H9 (cell line): ENCODE results near the gene CDKAL1. TPM values are rescaled to one million over a fixed set of nuclear protein-coding genes. Genes with fewer than 3 reads are reported as not detected.

Source experiments
- DNase-seq: peaks from one replicate; pipeline ENCODE4 v3.0.0-alpha.2; 2017
- H2AFZ ChIP-seq: one replicate; pipeline ENCODE4 v1.6.1; 2013; ENCODE audit warnings: mild to moderate bottlenecking, low read length, control low read depth, moderate library complexity
- H2AK5ac ChIP-seq: 2 replicates; pipeline ENCODE4 v1.6.1; 2013; ENCODE audit warnings: low read length, control low read depth, mixed read lengths; ENCODE audit not compliant: insufficient read length
- H2BK120ac ChIP-seq: one replicate; pipeline ENCODE4 v1.6.1; 2013; ENCODE audit warnings: low read depth, mild to moderate bottlenecking, low read length, control low read depth, inconsistent platforms; ENCODE audit not compliant: poor library complexity, severe bottlenecking
- H2BK12ac ChIP-seq: 2 replicates; pipeline ENCODE4 v1.6.1; 2013; ENCODE audit warnings: low read length, control low read depth, mixed read lengths, low read depth; ENCODE audit not compliant: insufficient read length
- H2BK15ac ChIP-seq: 2 replicates; pipeline ENCODE4 v1.6.1; 2013; ENCODE audit warnings: low read depth, low read length, control low read depth
- H2BK20ac ChIP-seq: one replicate; pipeline ENCODE4 v1.6.1; 2013; ENCODE audit warnings: low read depth, mild to moderate bottlenecking, low read length, control low read depth, inconsistent platforms; ENCODE audit not compliant: poor library complexity, severe bottlenecking
- H2BK5ac ChIP-seq: 2 replicates; pipeline ENCODE4 v1.6.1; 2013; ENCODE audit warnings: low read length, control low read depth, mixed read lengths; ENCODE audit not compliant: insufficient read length
- H3K14ac ChIP-seq: 2 replicates; pipeline ENCODE4 v1.6.1; 2013; ENCODE audit warnings: low read length, control low read depth; ENCODE audit not compliant: insufficient read depth
- H3K18ac ChIP-seq: 2 replicates; pipeline ENCODE4 v1.6.1; 2013; ENCODE audit warnings: low read depth, mild to moderate bottlenecking, mixed read lengths, low read length, control low read depth; ENCODE audit not compliant: insufficient read length
- H3K23ac ChIP-seq: 2 replicates; pipeline ENCODE4 v1.6.1; 2013; ENCODE audit warnings: low read length, control low read depth, mixed read lengths, low read depth; ENCODE audit not compliant: insufficient read length
- H3K23me2 ChIP-seq: 2 replicates; pipeline ENCODE4 v1.6.1; 2013; ENCODE audit warnings: low read depth, mild to moderate bottlenecking, mixed read lengths, low read length, control low read depth; ENCODE audit not compliant: insufficient read length, poor library complexity, severe bottlenecking
- H3K27ac ChIP-seq: 2 replicates; pipeline ENCODE4 v1.5.1; 2013; ENCODE audit warnings: low read length, control low read depth, mixed read lengths, low read depth; ENCODE audit not compliant: insufficient read length
- H3K27me3 ChIP-seq: 2 replicates; pipeline ENCODE4 v1.6.1; 2013; ENCODE audit warnings: low read length, control low read depth, inconsistent platforms; ENCODE audit not compliant: insufficient read depth
- H3K4ac ChIP-seq: 2 replicates; pipeline ENCODE4 v1.6.1; 2013; ENCODE audit warnings: low read depth, mild to moderate bottlenecking, control low read depth, inconsistent platforms, low read length, moderate library complexity
- H3K4me1 ChIP-seq: 2 replicates; pipeline ENCODE4 v1.6.1; 2013; ENCODE audit warnings: low read length, control low read depth, inconsistent platforms; ENCODE audit not compliant: insufficient read depth
- H3K4me2 ChIP-seq: 2 replicates; pipeline ENCODE4 v1.6.1; 2013; ENCODE audit warnings: low read length, control low read depth, mixed read lengths; ENCODE audit not compliant: insufficient read length, insufficient read depth
- H3K56ac ChIP-seq: 2 replicates; pipeline ENCODE4 v1.6.1; 2013; ENCODE audit warnings: low read depth, mild to moderate bottlenecking, mixed read lengths, low read length, control low read depth; ENCODE audit not compliant: insufficient read length
- H3K79me1 ChIP-seq: 2 replicates; pipeline ENCODE4 v1.6.1; 2013; ENCODE audit warnings: low read depth, mild to moderate bottlenecking, moderate library complexity, low read length, control low read depth, inconsistent platforms; ENCODE audit not compliant: insufficient read depth, poor library complexity, severe bottlenecking
- H3K79me2 ChIP-seq: 2 replicates; pipeline ENCODE4 v1.6.1; 2013; ENCODE audit warnings: low read length, control low read depth, inconsistent platforms; ENCODE audit not compliant: insufficient read depth
- H3K9ac ChIP-seq: 2 replicates; pipeline ENCODE4 v1.6.1; 2013; ENCODE audit warnings: low read length, control low read depth, mixed read lengths; ENCODE audit not compliant: insufficient read length; ENCODE audit errors: extremely low read depth
- H3K9me3 ChIP-seq: one replicate; pipeline ENCODE4 v1.6.1; 2013; ENCODE audit warnings: low read depth, low read length, inconsistent platforms; ENCODE audit not compliant: control insufficient read depth
- H3T11ph ChIP-seq: one replicate; pipeline ENCODE4 v1.6.1; 2013; ENCODE audit warnings: mild to moderate bottlenecking, low read length, control low read depth, inconsistent platforms
- H4K20me1 ChIP-seq: one replicate; pipeline ENCODE4 v1.6.1; 2013; ENCODE audit not compliant: control insufficient read depth, insufficient read length, insufficient read depth
- H4K5ac ChIP-seq: 2 replicates; pipeline ENCODE4 v1.6.1; 2013; ENCODE audit warnings: low read depth, mild to moderate bottlenecking, mixed read lengths, low read length, control low read depth; ENCODE audit not compliant: insufficient read length
- H4K8ac ChIP-seq: replicated peaks from 2 replicates; pipeline ENCODE4 v1.6.1; 2013; ENCODE audit warnings: low read length, control low read depth, mixed read lengths, low read depth; ENCODE audit not compliant: insufficient read length
- H4K91ac ChIP-seq: 2 replicates; pipeline ENCODE4 v1.6.1; 2013; ENCODE audit warnings: low read depth, mild to moderate bottlenecking, moderate library complexity, mixed read lengths, low read length, control low read depth; ENCODE audit not compliant: insufficient read length
- H3K27ac Mint-ChIP-seq, 3 experiments: 2 replicates in 2 of 3; 3 replicates in 1 of 3; pipeline ENCODE4 v1.8.0; 2020 to 2021; ENCODE audit warnings: mixed read lengths in 3 of 3, mild to moderate bottlenecking in 1 of 3, moderate library complexity in 1 of 3
- H3K27me3 Mint-ChIP-seq: 2 replicates; pipeline ENCODE4 v1.8.0; 2021; ENCODE audit warnings: low read depth, mild to moderate bottlenecking, moderate library complexity, mixed read lengths
- H3K36me3 Mint-ChIP-seq, 3 experiments: 2 replicates in 2 of 3; 3 replicates in 1 of 3; pipeline ENCODE4 v1.8.0; 2020 to 2021; ENCODE audit warnings: low read depth in 3 of 3, mixed read lengths in 3 of 3; ENCODE audit not compliant: insufficient read depth in 1 of 3
- H3K4me1 Mint-ChIP-seq, 2 experiments: 2 replicates each; pipeline ENCODE4 v1.8.0; 2020; ENCODE audit warnings: mixed read lengths in 2 of 2
- H3K4me3 Mint-ChIP-seq, 2 experiments: 2 replicates in 1 of 2; 3 replicates in 1 of 2; pipeline ENCODE4 v1.8.0; 2020 to 2021; ENCODE audit warnings: mild to moderate bottlenecking in 2 of 2, mixed read lengths in 2 of 2, moderate library complexity in 1 of 2
- H3K9me3 Mint-ChIP-seq, 2 experiments: 2 replicates in 1 of 2; 3 replicates in 1 of 2; pipeline ENCODE4 v1.8.0; 2020; ENCODE audit warnings: mild to moderate bottlenecking in 2 of 2, mixed read lengths in 2 of 2, moderate library complexity in 1 of 2
- CTCF ChIP-seq: fragments of 200-600 bp; sonication (generic); conservative IDR thresholded peaks from 3 replicates; pipeline ENCODE4 v1.8.0; 2021; ENCODE audit warnings: antibody characterized with exemption, mild to moderate bottlenecking
- WGBS: extraction: QIAGEN DNeasy Blood & Tissue Kit; methylation state at CpG from one replicate; pipeline ENCODE4 v1.1.7; 2013; ENCODE audit warnings: missing lambda C conversion rate, low lambda C conversion rate, mixed read lengths; ENCODE audit not compliant: insufficient read length; ENCODE audit errors: extremely low coverage; 5-methylcytosine and 5-hydroxymethylcytosine counted together
- total RNA-seq: library from RNA; stranded (reverse); gene quantifications from 2 replicates; pipeline ENCODE4 v1.2.1, GENCODE V29; 2021

The CDKAL1 gene
- total RNA-seq, 1 experiment from 2014 or later: 23.0 TPM

- peaks cover 21 to 29% of the 10 kb centered on the region in 2 experiments for H3K4me1 Mint-ChIP-seq
- no peak overlapping the region for H2AFZ ChIP-seq
- H2AK5ac ChIP-seq: no peak overlapping the region
- H2BK5ac ChIP-seq: no peak overlapping the region
- no peak overlapping the region for H3K9ac ChIP-seq
- no peaks in the 10 kb centered on the region for H4K20me1 ChIP-seq
- no peak for TF ChIP-seq CTCF
- no peak overlapping the region for H3K27ac ChIP-seq
- no peak overlapping the region for H2BK15ac ChIP-seq
- no peak overlapping the region for H3K4me2 ChIP-seq
- no peaks in the 10 kb centered on the region; a peak in 1 of 7 replicates for H3K36me3 Mint-ChIP-seq
- no peaks in the 10 kb centered on the region for H3K23me2 ChIP-seq
- H2BK12ac ChIP-seq: no peak overlapping the region
- no peak overlapping the region for H3K56ac ChIP-seq
- H3K27ac Mint-ChIP-seq: no peak overlapping the region
- no peak overlapping the region for H3K4ac ChIP-seq
- no peak overlapping the region for H4K8ac ChIP-seq
- no CpG with 5 or more reads among the region's 3 CpGs for WGBS
- H4K5ac ChIP-seq: no peak overlapping the region
- no peak overlapping the region for H3K4me3 Mint-ChIP-seq
- H3K27me3 ChIP-seq: no peaks in the 10 kb centered on the region
- H2BK120ac ChIP-seq: no peak overlapping the region
- H4K91ac ChIP-seq: no peak overlapping the region
- H3K27me3 Mint-ChIP-seq: no peaks in the 10 kb centered on the region
- no peaks in the 10 kb centered on the region for H3K79me2 ChIP-seq
- DNase-seq: no peak
- H3K18ac ChIP-seq: no peak overlapping the region
- H3K79me1 ChIP-seq: no peaks in the 10 kb centered on the region
- peaks cover 6% of the 10 kb centered on the region; the same call in 1 of the 2 replicates for H3K4me1 ChIP-seq
- H3T11ph ChIP-seq: no peak overlapping the region
- no peak overlapping the region for H3K23ac ChIP-seq
- no peaks in the 10 kb centered on the region; a peak in 1 of 5 replicates for H3K9me3 Mint-ChIP-seq
- H2BK20ac ChIP-seq: no peak overlapping the region
- no peaks in the 10 kb centered on the region for H3K9me3 ChIP-seq
- H3K14ac ChIP-seq: no peak overlapping the region
Measured at GRCh38 chr6:20838113-20838512, 303.9 kb downstream of the CDKAL1 start.
